SU-DHL-6 (cell line): Measurements from ENCODE around the gene TRPM2.
A peak's percentile ranks its signal among the peaks of the same experiment; 100 is the strongest.

ENCODE experiments used
- H2AFZ ChIP-seq: fragments of 200-600 bp; sonication (generic); 2 replicates; pipeline ENCODE4 v1.6.1; 2014; ENCODE audit warnings: low read depth, mild to moderate bottlenecking, moderate library complexity, mixed read lengths, antibody characterized with exemption, low read length; ENCODE audit not compliant: severe bottlenecking
- H3F3A ChIP-seq: fragments of 200-600 bp; shearing (Covaris generic); 2 replicates; pipeline ENCODE4 v1.6.0; 2016; ENCODE audit warnings: antibody characterized with exemption, mild to moderate bottlenecking; ENCODE audit not compliant: insufficient read depth
- H3K27ac ChIP-seq: fragments of 200-600 bp; sonication (generic); 2 replicates; pipeline ENCODE4 v1.5.1; 2016; ENCODE audit warnings: low read depth, mild to moderate bottlenecking, low read length, moderate library complexity, mixed read lengths
- H3K27me3 ChIP-seq: fragments of 200-600 bp; sonication (generic), shearing (Covaris generic); 2 replicates; pipeline ENCODE4 v1.6.0; 2014; ENCODE audit warnings: mild to moderate bottlenecking, low read length
- H3K36me3 ChIP-seq: fragments of 200-600 bp; sonication (generic); 2 replicates; pipeline ENCODE4 v1.6.1; 2014; ENCODE audit warnings: mild to moderate bottlenecking, low read length, mixed read lengths
- H3K4me2 ChIP-seq: fragments of 300-600, 200-600 bp; shearing (Covaris generic), sonication (generic); 2 replicates; pipeline ENCODE4 v1.6.0; 2014; ENCODE audit warnings: low read length, low read depth, mild to moderate bottlenecking; ENCODE audit not compliant: poor library complexity, severe bottlenecking
- H3K4me3 ChIP-seq: fragments of 200-600 bp; sonication (generic); 2 replicates; pipeline ENCODE4 v1.5.1; 2014; ENCODE audit warnings: antibody characterized with exemption, low read length, mild to moderate bottlenecking, mixed read lengths; ENCODE audit not compliant: insufficient read depth, poor library complexity, severe bottlenecking
- H3K79me2 ChIP-seq: fragments of 200-600 bp; sonication (generic); 2 replicates; pipeline ENCODE4 v1.6.1; 2014; ENCODE audit warnings: mild to moderate bottlenecking, low read length, moderate library complexity; ENCODE audit not compliant: insufficient read depth
- H3K9ac ChIP-seq: fragments of 200-600 bp; sonication (generic); 2 replicates; pipeline ENCODE4 v1.7.0; 2014; ENCODE audit warnings: mild to moderate bottlenecking, low read length
- H3K9me2 ChIP-seq: fragments of 200-600 bp; sonication (generic); replicated peaks from 2 replicates; pipeline ENCODE4 v1.6.1; 2014; ENCODE audit warnings: low read length; ENCODE audit not compliant: insufficient read depth
- H3K9me3 ChIP-seq: fragments of 200-600 bp; sonication (generic); 2 replicates; pipeline ENCODE4 v1.6.1; 2014; ENCODE audit warnings: low read length, mixed read lengths; ENCODE audit not compliant: insufficient read depth
- H4K20me1 ChIP-seq: fragments of 200-600 bp; sonication (generic); 2 replicates; pipeline ENCODE4 v1.6.1; 2014; ENCODE audit warnings: low read depth, mild to moderate bottlenecking, antibody characterized with exemption, low read length, moderate library complexity, mixed read lengths
- EZH2phosphoT487 ChIP-seq: fragments of 200-600 bp; sonication (generic), shearing (Covaris generic); conservative IDR thresholded peaks from 2 replicates; pipeline ENCODE4 v1.6.1; 2018; ENCODE audit warnings: mild to moderate bottlenecking, antibody characterized with exemption, low read length, moderate library complexity, mixed read lengths
- TF ChIP-seq, protein P1 (sequence below): fragments of 200-600 bp; sonication (generic); IDR thresholded peaks from one replicate; pipeline ENCODE4 v1.5.1; 2017; ENCODE audit warnings: antibody characterized with exemption, mild to moderate bottlenecking, low read length, moderate library complexity; ENCODE audit not compliant: insufficient read depth, poor library complexity, severe bottlenecking

TRPM2 gene

DNA sequence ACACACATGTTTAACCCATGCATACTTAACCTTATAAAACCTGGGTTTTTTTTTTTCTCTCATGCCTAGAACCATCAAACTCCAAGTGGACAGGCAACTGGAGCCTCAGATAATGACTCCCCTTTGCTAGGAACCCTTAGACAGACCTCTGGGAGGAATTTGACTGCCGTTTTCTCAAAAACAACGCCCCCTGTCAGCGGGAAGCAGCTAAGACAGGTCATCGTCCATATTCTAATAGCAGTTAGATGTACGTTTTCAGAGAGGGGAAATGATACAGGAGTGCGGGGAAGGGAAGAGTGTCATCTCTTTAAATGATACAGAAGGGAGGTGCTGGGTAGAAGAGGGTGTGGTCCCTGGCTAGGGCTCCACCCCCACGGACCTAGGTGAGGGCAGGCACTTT is 136.5 kb downstream of the TRPM2 start:
- Histone ChIP-seq H3K36me3 (no peaks in the 10 kb centered on the region), H3K4me3 (no peak overlapping the region), H4K20me1 (no peaks in the 10 kb centered on the region), H3F3A (no peaks in the 10 kb centered on the region), H3K79me2 (no peaks in the 10 kb centered on the region), H3K9me2 (no peaks in the 10 kb centered on the region), H3K9me3 (peaks cover 9% of the 10 kb centered on the region; the same call in 1 of the 2 replicates), H3K9ac (no peak overlapping the region), H3K27me3 (no peaks in the 10 kb centered on the region), H3K27ac (no peak overlapping the region), H3K4me2 (no peak overlapping the region), H2AFZ (no peak overlapping the region)
- no peak for TF ChIP-seq EZH2phosphoT487
- TF ChIP-seq, protein P1, sequence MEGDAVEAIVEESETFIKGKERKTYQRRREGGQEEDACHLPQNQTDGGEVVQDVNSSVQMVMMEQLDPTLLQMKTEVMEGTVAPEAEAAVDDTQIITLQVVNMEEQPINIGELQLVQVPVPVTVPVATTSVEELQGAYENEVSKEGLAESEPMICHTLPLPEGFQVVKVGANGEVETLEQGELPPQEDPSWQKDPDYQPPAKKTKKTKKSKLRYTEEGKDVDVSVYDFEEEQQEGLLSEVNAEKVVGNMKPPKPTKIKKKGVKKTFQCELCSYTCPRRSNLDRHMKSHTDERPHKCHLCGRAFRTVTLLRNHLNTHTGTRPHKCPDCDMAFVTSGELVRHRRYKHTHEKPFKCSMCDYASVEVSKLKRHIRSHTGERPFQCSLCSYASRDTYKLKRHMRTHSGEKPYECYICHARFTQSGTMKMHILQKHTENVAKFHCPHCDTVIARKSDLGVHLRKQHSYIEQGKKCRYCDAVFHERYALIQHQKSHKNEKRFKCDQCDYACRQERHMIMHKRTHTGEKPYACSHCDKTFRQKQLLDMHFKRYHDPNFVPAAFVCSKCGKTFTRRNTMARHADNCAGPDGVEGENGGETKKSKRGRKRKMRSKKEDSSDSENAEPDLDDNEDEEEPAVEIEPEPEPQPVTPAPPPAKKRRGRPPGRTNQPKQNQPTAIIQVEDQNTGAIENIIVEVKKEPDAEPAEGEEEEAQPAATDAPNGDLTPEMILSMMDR, result peak; percentile 9

DNA sequence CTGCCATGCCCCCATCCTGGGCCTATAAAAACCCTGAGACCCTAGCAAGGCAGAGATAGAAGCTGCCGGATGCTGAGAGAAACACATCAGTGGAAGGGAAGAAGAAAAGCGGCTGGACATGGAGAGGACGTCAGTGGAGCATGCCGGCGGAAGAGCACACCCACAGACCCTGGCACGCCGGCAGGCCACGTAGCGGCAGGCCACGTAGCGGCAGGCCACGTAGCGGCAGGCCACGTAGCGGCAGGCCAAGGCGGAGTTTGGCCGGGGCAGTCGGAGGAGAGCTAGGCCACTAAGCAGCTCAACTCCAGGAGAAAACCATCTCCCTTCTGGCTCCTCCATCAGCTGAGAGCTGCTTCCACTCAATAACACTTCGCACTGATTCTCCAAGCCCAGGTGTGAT is 137.0 kb downstream of the TRPM2 start:
- H3K27ac ChIP-seq, result no peak overlapping the region
- no peaks in the 10 kb centered on the region for H3K79me2 ChIP-seq
- H3K9me3 ChIP-seq, result peaks cover 9% of the 10 kb centered on the region; the same call in 1 of the 2 replicates
- no peaks in the 10 kb centered on the region for H4K20me1 ChIP-seq
- H3K9ac ChIP-seq, result no peak overlapping the region
- no peak for TF ChIP-seq EZH2phosphoT487
- TF ChIP-seq, protein P1, result no peak
- no peaks in the 10 kb centered on the region for H3K36me3 ChIP-seq
- H3K4me2 ChIP-seq, result no peak overlapping the region
- H3K27me3 ChIP-seq, result no peaks in the 10 kb centered on the region
- H3K4me3 ChIP-seq, result no peak overlapping the region
- H2AFZ ChIP-seq, result no peak overlapping the region
- H3K9me2 ChIP-seq, result no peaks in the 10 kb centered on the region
- no peaks in the 10 kb centered on the region for H3F3A ChIP-seq

DNA sequence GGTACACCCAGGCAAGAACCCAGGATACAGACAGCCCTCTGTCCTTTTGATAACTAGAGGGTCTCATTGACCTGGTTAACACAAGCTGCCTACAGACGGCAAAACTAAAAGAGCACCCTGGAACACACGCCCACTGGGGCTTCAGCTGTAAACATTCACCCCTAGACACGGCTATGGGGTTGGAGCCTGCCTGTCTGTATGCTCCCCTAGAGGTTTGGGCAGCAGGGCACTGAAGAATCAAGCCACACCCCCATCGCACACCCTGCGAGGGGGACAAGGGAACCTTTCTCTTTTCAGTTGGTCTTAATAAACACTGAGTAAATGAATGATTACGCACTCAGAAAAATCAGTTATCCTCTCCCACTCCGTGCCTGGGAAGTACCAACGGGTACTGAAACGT is 137.4 kb downstream of the TRPM2 start:
- no peaks in the 10 kb centered on the region for H4K20me1 ChIP-seq
- H3K9me3 ChIP-seq, result peaks cover 9% of the 10 kb centered on the region; the same call in 1 of the 2 replicates
- H3K27me3 ChIP-seq, result no peaks in the 10 kb centered on the region
- no peak overlapping the region for H3K4me2 ChIP-seq
- no peak overlapping the region for H3K27ac ChIP-seq
- no peak overlapping the region for H3K4me3 ChIP-seq
- TF ChIP-seq, protein P1, result no peak
- TF ChIP-seq EZH2phosphoT487, result no peak
- no peaks in the 10 kb centered on the region for H3K79me2 ChIP-seq
- H3K9me2 ChIP-seq, result no peaks in the 10 kb centered on the region
- no peaks in the 10 kb centered on the region for H3K36me3 ChIP-seq
- no peaks in the 10 kb centered on the region for H3F3A ChIP-seq
- no peak overlapping the region for H3K9ac ChIP-seq
- no peak overlapping the region for H2AFZ ChIP-seq
